BLaER1 treated with 17β-estradiol and CSF1 and Interleukin-3, amounts not matched to agents 10 nM and 100 nM (cell line): ENCODE measurements around the gene NAB2.
"Not testable (repeated sequence)": the region's sequence is repeated elsewhere in the genome, so short reads cannot be mapped to it uniquely, and the experiment has no call there.

ENCODE experiments used
- H3K27ac ChIP-seq, 11 experiments: shearing (Covaris generic); formaldehyde crosslinking; 2 replicates each; pipeline ENCODE4 v1.8.1; 2022
- H3K27me3 ChIP-seq, 11 experiments: shearing (Covaris generic); formaldehyde crosslinking; 2 replicates each; pipeline ENCODE4 v1.8.1; 2022
- H3K36me3 ChIP-seq, 11 experiments: shearing (Covaris generic); formaldehyde crosslinking; 2 replicates each; pipeline ENCODE4 v1.8.1; 2022
- H3K4me1 ChIP-seq, 10 experiments: shearing (Covaris generic); formaldehyde crosslinking; 2 replicates each; pipeline ENCODE4 v1.8.1; 2022
- H3K4me2 ChIP-seq, 11 experiments: shearing (Covaris generic); formaldehyde crosslinking; 2 replicates each; pipeline ENCODE4 v1.8.1; 2022
- H3K4me3 ChIP-seq, 10 experiments: shearing (Covaris generic); formaldehyde crosslinking; 2 replicates each; pipeline ENCODE4 v1.8.1; 2022
- H3K9ac ChIP-seq, 11 experiments: shearing (Covaris generic); formaldehyde crosslinking; 2 replicates each; pipeline ENCODE4 v1.8.1; 2022
- H3K9me3 ChIP-seq, 11 experiments: shearing (Covaris generic); formaldehyde crosslinking; replicated peaks in 1 of 11; 2 replicates each; pipeline ENCODE4 v1.8.1; 2022
- H4K20me1 ChIP-seq, 11 experiments: shearing (Covaris generic); formaldehyde crosslinking; 2 replicates each; pipeline ENCODE4 v1.8.1; 2022
- Cebpa-rat ChIP-seq, 11 experiments: shearing (Covaris generic); IDR thresholded peaks; 2 replicates each; pipeline ENCODE4 v1.8.1; 2022

Gene NAB2

GRCh38 chr12:57046947-57047890, 41.7 kb upstream of the NAB2 start:
- no peaks in the 10 kb centered on the region; a peak in 1 of 22 replicates for H4K20me1 ChIP-seq
- H3K4me2 ChIP-seq: peak overlapping the region; percentile 15 to 95 (median 89); a peak in 20 of 22 replicates
- no peaks in the 10 kb centered on the region for H3K36me3 ChIP-seq
- peak overlapping the region in 10 of 11 experiments; percentile 15 to 81 (median 54); a peak in 17 of 22 replicates for H3K27ac ChIP-seq
- peak in 9 of 11 experiments; percentile 30 to 65 (median 41); a peak in 6 of 22 replicates for TF ChIP-seq Cebpa-rat (IDR thresholded peaks at IDR 0.05)
- H3K4me3 ChIP-seq: peak overlapping the region in 3 of 10 experiments; percentile 22 to 32 (median 31); a peak in 5 of 20 replicates
- no peaks in the 10 kb centered on the region for H3K27me3 ChIP-seq
- peak overlapping the region in 5 of 11 experiments; percentile 32 to 65 (median 41); a peak in 8 of 22 replicates for H3K9ac ChIP-seq
- peaks cover 9 to 57% (median 40%) of the 10 kb centered on the region in 10 experiments; a peak in 18 of 20 replicates for H3K4me1 ChIP-seq
- no peaks in the 10 kb centered on the region for H3K9me3 ChIP-seq

DNA sequence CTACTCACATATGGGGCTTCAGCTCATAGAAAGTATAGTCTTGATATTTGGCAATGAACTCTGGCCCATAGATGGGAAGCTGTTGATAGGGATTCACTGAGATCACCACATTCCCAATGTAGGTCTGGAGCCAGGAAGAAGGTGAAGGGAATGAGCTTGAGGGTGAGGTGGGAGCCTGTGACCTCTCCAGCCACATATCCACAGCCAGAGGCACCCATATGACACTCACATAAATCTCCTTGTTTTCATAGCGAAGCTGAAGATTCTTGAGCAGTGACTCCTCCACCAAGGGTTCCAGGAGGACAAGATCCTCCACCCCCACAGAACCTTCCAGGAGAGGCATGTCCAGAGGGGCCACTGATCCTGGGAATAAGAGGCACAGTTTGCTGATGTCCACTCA, 40.9 kb upstream of the NAB2 start:
- H4K20me1 ChIP-seq: no peaks in the 10 kb centered on the region; a peak in 1 of 22 replicates
- H3K36me3 ChIP-seq: no peaks in the 10 kb centered on the region
- no peaks in the 10 kb centered on the region for H3K27me3 ChIP-seq
- peak overlapping the region in 4 of 11 experiments; percentile 32 to 65 (median 48); a peak in 6 of 22 replicates for H3K9ac ChIP-seq
- TF ChIP-seq Cebpa-rat (IDR thresholded peaks at IDR 0.05): no peak
- no peaks in the 10 kb centered on the region for H3K9me3 ChIP-seq
- H3K4me2 ChIP-seq: peak overlapping the region; percentile 15 to 95 (median 89); a peak in 19 of 22 replicates
- H3K4me3 ChIP-seq: peak overlapping the region in 3 of 10 experiments; percentile 22 to 32 (median 31); a peak in 5 of 20 replicates
- H3K27ac ChIP-seq: peak overlapping the region in 10 of 11 experiments; percentile 15 to 81 (median 52); a peak in 17 of 22 replicates
- H3K4me1 ChIP-seq: peaks cover 9 to 57% (median 40%) of the 10 kb centered on the region in 10 experiments; a peak in 18 of 20 replicates

DNA sequence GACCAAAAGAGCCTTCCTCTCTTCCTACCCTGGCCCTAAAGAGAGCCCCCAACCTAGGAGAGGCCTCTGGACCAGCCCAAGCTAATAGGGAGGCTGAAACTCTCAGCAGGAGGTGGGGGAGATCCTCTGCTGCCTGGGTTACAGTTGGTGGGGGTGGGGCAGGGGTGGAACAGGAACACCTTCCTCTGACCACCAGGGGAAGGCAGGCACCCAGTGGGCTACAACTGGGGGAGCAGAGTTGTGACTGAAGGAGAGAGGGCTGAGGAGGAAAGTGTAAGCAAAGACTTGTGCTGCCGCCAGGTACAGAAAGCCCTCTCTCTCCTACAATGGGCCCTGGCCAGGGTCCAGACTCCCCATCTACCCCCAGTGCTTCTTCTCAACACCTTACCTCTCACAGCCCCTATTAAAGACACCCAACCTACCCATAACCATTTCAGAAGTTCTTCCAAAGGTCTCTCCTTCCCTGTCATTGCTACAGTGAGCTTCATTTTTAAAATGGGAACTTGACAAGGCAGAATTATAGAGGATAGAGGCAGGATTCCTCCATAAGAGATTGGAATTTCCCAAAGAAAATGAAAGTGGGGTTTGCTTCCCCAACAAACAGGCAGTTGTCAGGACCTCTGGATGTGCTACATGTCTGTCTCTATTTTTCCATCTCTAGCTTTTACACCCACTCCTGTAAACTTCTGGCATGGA, 40.3 kb upstream of the NAB2 start:
- Histone ChIP-seq H3K4me1 (peaks cover 9 to 57% (median 40%) of the 10 kb centered on the region in 10 experiments; a peak in 18 of 20 replicates), H3K27ac (peak overlapping the region in 8 of 11 experiments; percentile 28 to 81 (median 62); a peak in 14 of 22 replicates), H3K4me2 (peak overlapping the region in 8 of 11 experiments; percentile 57 to 95 (median 92); a peak in 15 of 22 replicates), H3K4me3 (no peak overlapping the region), H3K9me3 (no peaks in the 10 kb centered on the region), H3K36me3 (no peaks in the 10 kb centered on the region), H3K9ac (peak overlapping the region in 2 of 11 experiments; percentile 38 to 58; a peak in 2 of 22 replicates), H4K20me1 (no peaks in the 10 kb centered on the region; a peak in 1 of 22 replicates), H3K27me3 (no peaks in the 10 kb centered on the region)
- TF ChIP-seq Cebpa-rat (IDR thresholded peaks at IDR 0.05): no peak

DNA sequence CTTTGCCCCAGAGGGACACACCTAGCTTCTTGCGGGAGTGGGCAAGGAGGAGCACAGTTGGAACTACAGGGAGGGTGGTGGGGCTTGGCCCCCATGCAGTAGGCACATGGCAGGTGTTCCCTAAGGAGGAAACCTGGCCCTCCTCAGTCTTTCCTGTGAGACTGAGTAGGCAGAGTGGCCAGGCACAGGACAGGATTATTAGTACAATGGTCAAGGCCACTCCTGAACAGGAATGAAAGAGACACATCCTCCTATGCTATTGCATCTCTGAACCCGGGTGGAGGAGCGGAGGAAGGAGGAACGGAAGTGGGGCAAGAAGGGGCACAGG, 39.8 kb upstream of the NAB2 start:
- Histone ChIP-seq H3K36me3 (peaks cover 0 to 4% (median under 1%) of the 10 kb centered on the region in 11 experiments; a peak in 5 of 22 replicates), H3K4me2 (peak overlapping the region in 7 of 11 experiments; percentile 14 to 95 (median 93); a peak in 12 of 22 replicates), H3K9ac (no peak overlapping the region), H3K27ac (peak overlapping the region in 3 of 11 experiments; percentile 70 to 81 (median 80); a peak in 5 of 22 replicates), H3K4me3 (no peak overlapping the region), H3K4me1 (peaks cover 9 to 57% (median 40%) of the 10 kb centered on the region in 10 experiments; a peak in 18 of 20 replicates), H4K20me1 (no peaks in the 10 kb centered on the region; a peak in 1 of 22 replicates), H3K9me3 (peaks cover 0 to 4% (median 2%) of the 10 kb centered on the region in 11 experiments; a peak in 4 of 22 replicates), H3K27me3 (no peaks in the 10 kb centered on the region)
- no peak for TF ChIP-seq Cebpa-rat (IDR thresholded peaks at IDR 0.05)

DNA sequence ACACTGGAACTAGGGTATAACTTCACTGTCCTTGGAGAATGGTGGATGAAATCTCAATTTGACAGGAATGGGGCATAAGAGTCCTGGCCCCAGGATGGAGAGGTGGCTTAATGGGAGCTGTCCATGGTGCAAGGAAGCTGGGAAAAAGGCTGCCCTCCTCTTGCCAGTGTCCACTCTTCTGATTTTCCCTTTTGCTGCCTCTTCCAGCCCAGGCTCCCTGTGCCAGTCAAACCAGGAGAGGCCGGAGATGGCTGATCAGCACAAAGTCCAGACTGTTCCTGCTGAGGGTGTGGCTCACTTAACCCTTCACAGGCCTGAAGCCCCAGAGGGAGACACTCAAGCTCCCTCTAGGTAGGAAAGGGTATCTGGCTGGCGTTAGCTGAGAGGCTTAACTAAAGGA, 39.0 kb upstream of the NAB2 start, which contains the start of gene MYO1A:
Gene MYO1A (minus strand): TSS at position 240 of the 400 bp plus-strand sequence. CDS start 1,806 bp downstream, outside the sequence.
- Histone ChIP-seq H3K4me3 (no peak within 1 kb of the TSS), H3K9me3 (peaks cover 0 to 10% (median 7%) of the 10 kb centered on the region in 11 experiments; a peak in 7 of 22 replicates), H3K27ac (peak within 1 kb of the TSS in 3 of 11 experiments; percentile 70 to 81 (median 80); a peak in 5 of 22 replicates), H3K9ac (no peak within 1 kb of the TSS), H4K20me1 (no peaks in the 10 kb centered on the region; a peak in 1 of 22 replicates), H3K36me3 (peaks cover 0 to 12% (median 7%) of the 10 kb centered on the region in 11 experiments; a peak in 12 of 22 replicates), H3K4me2 (peak within 1 kb of the TSS in 7 of 11 experiments; percentile 14 to 95 (median 93); a peak in 12 of 22 replicates), H3K4me1 (peaks cover 9 to 60% (median 40%) of the 10 kb centered on the region in 10 experiments; a peak in 18 of 20 replicates), H3K27me3 (no peaks in the 10 kb centered on the region)
- no peak for TF ChIP-seq Cebpa-rat (IDR thresholded peaks at IDR 0.05)

DNA sequence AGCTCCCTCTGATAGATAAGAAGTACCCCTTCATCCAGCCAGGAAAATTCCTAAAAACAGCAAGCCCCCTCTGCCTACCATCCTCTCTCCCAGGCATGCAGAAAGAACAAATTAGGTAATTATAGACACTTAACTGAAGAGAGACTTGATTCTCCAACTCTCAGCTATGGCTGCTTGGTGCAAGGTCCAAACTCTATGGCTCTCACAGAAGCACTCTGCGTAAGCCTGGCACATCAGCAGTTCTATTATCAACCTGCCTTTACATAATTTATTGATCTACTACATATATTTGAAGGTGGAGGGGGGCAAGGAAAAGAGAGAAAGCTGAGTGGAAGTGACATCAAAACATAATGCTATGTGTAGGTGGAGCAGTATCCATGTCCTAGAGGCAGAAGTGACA, 37.9 kb upstream of the NAB2 start:
- Histone ChIP-seq H3K4me2 (no peak overlapping the region), H3K4me3 (no peak overlapping the region), H3K9ac (no peak overlapping the region), H3K4me1 (peaks cover 9 to 63% (median 42%) of the 10 kb centered on the region in 10 experiments; a peak in 18 of 20 replicates), H3K27ac (no peak overlapping the region), H3K36me3 (peaks cover 0 to 23% (median 8%) of the 10 kb centered on the region in 11 experiments; a peak in 14 of 22 replicates), H3K9me3 (peaks cover 0 to 10% (median 7%) of the 10 kb centered on the region in 11 experiments; a peak in 7 of 22 replicates), H3K27me3 (no peaks in the 10 kb centered on the region), H4K20me1 (no peaks in the 10 kb centered on the region; a peak in 1 of 22 replicates)
- TF ChIP-seq Cebpa-rat (IDR thresholded peaks at IDR 0.05): no peak

DNA sequence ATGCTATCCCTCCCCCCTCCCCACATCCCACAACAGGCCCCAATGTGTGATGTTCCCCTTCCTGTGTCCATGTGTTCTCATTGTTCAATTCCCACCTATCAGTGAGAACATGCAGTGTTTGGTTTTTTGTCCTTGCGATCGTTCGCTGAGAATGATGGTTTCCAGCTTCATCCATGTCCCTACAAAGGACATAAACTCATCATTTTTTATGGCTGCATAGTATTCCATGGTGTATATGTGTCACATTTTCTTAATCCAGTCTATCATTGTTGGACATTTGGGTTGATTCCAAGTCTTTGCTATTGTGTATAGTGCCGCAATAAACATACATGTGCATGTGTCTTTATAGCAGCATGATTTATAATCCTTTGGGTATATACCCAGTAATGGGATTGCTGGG, 35.8 kb upstream of the NAB2 start:
- peaks cover 9 to 45% (median 29%) of the 10 kb centered on the region in 11 experiments; a peak in 21 of 22 replicates for H3K36me3 ChIP-seq
- H3K9me3 ChIP-seq: peaks cover 0 to 10% (median 7%) of the 10 kb centered on the region in 11 experiments; a peak in 7 of 22 replicates
- H3K4me2 ChIP-seq, H3K4me3 ChIP-seq, H3K27me3 ChIP-seq, H3K9ac ChIP-seq, H4K20me1 ChIP-seq, H3K27ac ChIP-seq: not testable (repeated sequence)
- peaks cover 0 to 58% (median 26%) of the 10 kb centered on the region in 10 experiments; a peak in 14 of 20 replicates for H3K4me1 ChIP-seq

- not testable (repeated sequence) for H3K4me2 ChIP-seq, H3K27ac ChIP-seq, H3K27me3 ChIP-seq, H3K4me3 ChIP-seq, H4K20me1 ChIP-seq, H3K9ac ChIP-seq
- Histone ChIP-seq H3K9me3 (peaks cover 0 to 10% (median 7%) of the 10 kb centered on the region in 11 experiments; a peak in 7 of 22 replicates), H3K36me3 (peaks cover 17 to 52% (median 37%) of the 10 kb centered on the region in 11 experiments), H3K4me1 (peaks cover 0 to 51% (median 18%) of the 10 kb centered on the region in 10 experiments; a peak in 13 of 20 replicates)
These were observed 35.0 kb upstream of the NAB2 start for GRCh38 chr12:57053901-57054300.
